DND-41 (cell line): ENCODE data around the gene FUT1.

ENCODE experiments used
- CTCF ChIP-seq: IDR thresholded peaks from 2 replicates; pipeline ENCODE4 v1.5.1; 2012; ENCODE audit warnings: borderline replicate concordance, low read length, moderate library complexity, mild to moderate bottlenecking; ENCODE audit not compliant: poor library complexity, severe bottlenecking; ENCODE audit errors: extremely low read depth
- EZH2 ChIP-seq: IDR thresholded peaks from 3 replicates; pipeline ENCODE4 v1.6.1; 2012; ENCODE audit warnings: borderline replicate concordance, low read depth, mild to moderate bottlenecking, moderate library complexity, low read length, inconsistent platforms; ENCODE audit not compliant: severe bottlenecking

DNA sequence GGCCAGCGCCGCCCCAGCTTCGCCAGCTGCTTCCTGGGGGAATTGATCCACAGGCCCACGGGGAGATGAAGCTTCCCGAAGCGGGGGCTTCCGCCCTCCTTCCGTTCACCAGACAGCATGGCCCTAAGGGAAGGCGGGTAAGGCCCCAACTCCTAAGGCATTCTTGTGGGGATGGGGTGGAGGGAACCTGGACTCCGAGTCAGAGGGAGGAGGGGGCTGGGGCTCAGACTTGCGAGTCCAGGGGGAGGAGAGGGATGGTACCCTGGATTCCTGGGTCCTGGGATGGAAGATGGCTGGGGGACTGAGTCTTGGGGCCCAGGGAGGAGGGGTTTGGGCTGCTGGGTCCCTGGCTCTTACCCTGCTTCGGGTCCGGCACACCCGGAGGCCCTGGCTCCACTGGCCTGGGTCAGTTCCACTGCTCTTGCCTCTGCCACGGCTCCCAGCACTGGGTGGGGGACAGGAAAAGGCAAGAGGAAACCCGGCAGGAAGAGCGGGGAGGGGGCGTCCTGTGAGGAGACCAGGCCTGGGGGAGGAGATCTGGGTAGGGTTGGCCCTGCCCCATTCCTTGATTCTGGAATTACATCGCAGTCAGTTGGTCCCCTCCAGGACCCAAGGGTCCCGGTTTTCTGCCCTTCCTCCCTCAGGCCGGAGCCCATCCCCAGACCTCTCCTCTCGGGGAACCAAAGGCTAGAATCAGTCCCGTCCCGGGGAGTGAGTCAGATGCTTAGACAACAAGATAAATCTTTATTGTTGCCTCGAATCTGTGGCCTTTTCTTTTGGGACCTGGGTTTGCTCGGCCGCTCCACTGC is 12.1 kb downstream of the FUT1 start, which contains the start of gene RASIP1:
- TF ChIP-seq CTCF, result no peak
- TF ChIP-seq EZH2, result no peak
